ENCODE data around the gene CNTNAP4.

The CNTNAP4 gene

GRCh38 chr16:76360404-76360803 lies 83.2 kb downstream of the CNTNAP4 start:
- H3K9me3 ChIP-seq (ENCODE audit: control insufficient read depth in 2 of 2, low read length in 2 of 2): no peaks in the 10 kb centered on the region
- H3K27ac ChIP-seq (ENCODE audit: low read length): no peak overlapping the region
- no peaks in the 10 kb centered on the region for H3K27me3 ChIP-seq (ENCODE audit: control insufficient read depth in 1 of 2, insufficient read depth in 2 of 2, low read length in 2 of 2)
- H3K4me1 ChIP-seq (ENCODE audit: control insufficient read depth, insufficient read depth, low read length): no peaks in the 10 kb centered on the region
- H3K9ac ChIP-seq (ENCODE audit: low read length in 2 of 2): no peak overlapping the region
- no peak overlapping the region for H3K4me3 ChIP-seq (ENCODE audit: low read length in 2 of 2)
- H3K36me3 ChIP-seq (ENCODE audit: control insufficient read depth in 2 of 2, insufficient read depth in 2 of 2, low read length in 2 of 2): no peaks in the 10 kb centered on the region

- no peaks in the 10 kb centered on the region for H3K4me1 ChIP-seq (ENCODE audit: control insufficient read depth, insufficient read depth, low read length)
- no peaks in the 10 kb centered on the region for H3K27me3 ChIP-seq (ENCODE audit: control insufficient read depth in 1 of 2, insufficient read depth in 2 of 2, low read length in 2 of 2)
- H3K4me3 ChIP-seq (ENCODE audit: low read length in 2 of 2): no peak overlapping the region
- H3K9me3 ChIP-seq (ENCODE audit: control insufficient read depth in 2 of 2, low read length in 2 of 2): no peaks in the 10 kb centered on the region
- H3K27ac ChIP-seq (ENCODE audit: low read length): no peak overlapping the region
- no peaks in the 10 kb centered on the region for H3K36me3 ChIP-seq (ENCODE audit: control insufficient read depth in 2 of 2, insufficient read depth in 2 of 2, low read length in 2 of 2)
- no peak overlapping the region for H3K9ac ChIP-seq (ENCODE audit: low read length in 2 of 2)
Observed at GRCh38 chr16:76370344-76370743, 93.1 kb downstream of the CNTNAP4 start.

DNA sequence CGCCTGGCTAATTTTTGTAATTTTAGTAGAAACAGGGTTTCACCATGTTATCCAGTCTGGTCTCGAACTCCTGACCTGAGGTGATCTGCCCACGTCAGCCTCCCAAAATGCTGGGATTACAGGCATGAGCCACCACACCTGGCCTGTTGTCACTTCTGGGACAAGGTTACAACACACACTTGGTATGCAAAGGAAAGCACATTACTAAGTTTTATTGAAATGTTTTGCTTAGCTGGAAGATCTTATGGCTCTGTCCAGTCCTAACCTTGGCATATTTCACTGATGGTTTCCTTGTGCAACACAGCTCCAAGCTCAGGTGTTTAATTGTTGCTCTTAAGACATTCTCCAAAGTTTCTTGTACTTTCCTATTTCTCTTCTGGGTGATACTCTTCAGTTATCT lies 94.2 kb downstream of the CNTNAP4 start:
- Histone ChIP-seq H3K4me1 (ENCODE audit: control insufficient read depth, insufficient read depth, low read length) (no peaks in the 10 kb centered on the region), H3K27me3 (ENCODE audit: control insufficient read depth in 1 of 2, insufficient read depth in 2 of 2, low read length in 2 of 2) (no peaks in the 10 kb centered on the region), H3K9me3 (ENCODE audit: control insufficient read depth in 2 of 2, low read length in 2 of 2) (no peaks in the 10 kb centered on the region), H3K36me3 (ENCODE audit: control insufficient read depth in 2 of 2, insufficient read depth in 2 of 2, low read length in 2 of 2) (no peaks in the 10 kb centered on the region), H3K4me3 (ENCODE audit: low read length in 2 of 2) (no peak overlapping the region), H3K27ac (ENCODE audit: low read length) (no peak overlapping the region), H3K9ac (ENCODE audit: low read length in 2 of 2) (no peak overlapping the region)

GRCh38 chr16:76373998-76374397 lies 96.8 kb downstream of the CNTNAP4 start:
- H3K9me3 ChIP-seq (ENCODE audit: control insufficient read depth in 2 of 2, low read length in 2 of 2): no peaks in the 10 kb centered on the region
- H3K4me1 ChIP-seq (ENCODE audit: control insufficient read depth, insufficient read depth, low read length): no peaks in the 10 kb centered on the region
- no peak overlapping the region for H3K27ac ChIP-seq (ENCODE audit: low read length)
- H3K27me3 ChIP-seq (ENCODE audit: control insufficient read depth in 1 of 2, insufficient read depth in 2 of 2, low read length in 2 of 2): no peaks in the 10 kb centered on the region
- H3K36me3 ChIP-seq (ENCODE audit: control insufficient read depth in 2 of 2, insufficient read depth in 2 of 2, low read length in 2 of 2): no peaks in the 10 kb centered on the region
- no peak overlapping the region for H3K4me3 ChIP-seq (ENCODE audit: low read length in 2 of 2)
- H3K9ac ChIP-seq (ENCODE audit: low read length in 2 of 2): no peak overlapping the region

- no peaks in the 10 kb centered on the region for H3K4me1 ChIP-seq (ENCODE audit: control insufficient read depth, insufficient read depth, low read length)
- H3K27me3 ChIP-seq (ENCODE audit: control insufficient read depth in 1 of 2, insufficient read depth in 2 of 2, low read length in 2 of 2): no peaks in the 10 kb centered on the region
- no peaks in the 10 kb centered on the region for H3K36me3 ChIP-seq (ENCODE audit: control insufficient read depth in 2 of 2, insufficient read depth in 2 of 2, low read length in 2 of 2)
- no peak overlapping the region for H3K4me3 ChIP-seq (ENCODE audit: low read length in 2 of 2)
- H3K27ac ChIP-seq (ENCODE audit: low read length): no peak overlapping the region
- no peak overlapping the region for H3K9ac ChIP-seq (ENCODE audit: low read length in 2 of 2)
- H3K9me3 ChIP-seq (ENCODE audit: control insufficient read depth in 2 of 2, low read length in 2 of 2): no peaks in the 10 kb centered on the region
Observed at GRCh38 chr16:76376988-76377387, 99.8 kb downstream of the CNTNAP4 start.

- Histone ChIP-seq H3K9ac (ENCODE audit: low read length in 2 of 2) (no peak overlapping the region), H3K27me3 (ENCODE audit: control insufficient read depth in 1 of 2, insufficient read depth in 2 of 2, low read length in 2 of 2) (no peaks in the 10 kb centered on the region), H3K9me3 (ENCODE audit: control insufficient read depth in 2 of 2, low read length in 2 of 2) (no peaks in the 10 kb centered on the region), H3K36me3 (ENCODE audit: control insufficient read depth in 2 of 2, insufficient read depth in 2 of 2, low read length in 2 of 2) (no peaks in the 10 kb centered on the region), H3K4me1 (ENCODE audit: control insufficient read depth, insufficient read depth, low read length) (no peaks in the 10 kb centered on the region), H3K27ac (ENCODE audit: low read length) (no peak overlapping the region), H3K4me3 (ENCODE audit: low read length in 2 of 2) (no peak overlapping the region)
Observed at GRCh38 chr16:76378020-76378419, 100.8 kb downstream of the CNTNAP4 start.

DNA sequence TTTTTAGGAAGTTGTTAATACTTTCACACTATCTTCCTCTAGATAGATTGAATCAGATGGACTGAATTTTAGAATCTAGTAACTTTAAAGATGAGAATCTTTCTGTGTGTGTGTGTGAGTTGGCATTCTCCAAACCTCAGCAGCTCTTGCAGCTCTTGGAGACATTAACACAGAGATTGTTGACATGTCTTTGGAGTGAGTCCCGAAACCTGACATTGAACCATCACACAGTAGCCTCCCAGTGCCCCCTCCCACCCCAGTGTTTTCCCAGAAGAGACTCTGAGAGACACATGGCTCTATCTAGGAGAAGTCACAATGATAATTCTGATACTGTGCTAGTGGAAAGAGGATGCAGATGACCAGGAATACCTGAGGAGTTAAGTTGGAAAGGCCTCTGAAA lies 103.9 kb downstream of the CNTNAP4 start:
- Histone ChIP-seq H3K9me3 (ENCODE audit: control insufficient read depth in 2 of 2, low read length in 2 of 2) (no peaks in the 10 kb centered on the region), H3K4me3 (ENCODE audit: low read length in 2 of 2) (no peak overlapping the region), H3K36me3 (ENCODE audit: control insufficient read depth in 2 of 2, insufficient read depth in 2 of 2, low read length in 2 of 2) (no peaks in the 10 kb centered on the region), H3K27ac (ENCODE audit: low read length) (no peak overlapping the region), H3K27me3 (ENCODE audit: control insufficient read depth in 1 of 2, insufficient read depth in 2 of 2, low read length in 2 of 2) (no peaks in the 10 kb centered on the region), H3K9ac (ENCODE audit: low read length in 2 of 2) (no peak overlapping the region), H3K4me1 (ENCODE audit: control insufficient read depth, insufficient read depth, low read length) (no peaks in the 10 kb centered on the region)

- Histone ChIP-seq H3K36me3 (ENCODE audit: control insufficient read depth in 2 of 2, insufficient read depth in 2 of 2, low read length in 2 of 2) (no peaks in the 10 kb centered on the region), H3K9ac (ENCODE audit: low read length in 2 of 2) (no peak overlapping the region), H3K4me1 (ENCODE audit: control insufficient read depth, insufficient read depth, low read length) (no peaks in the 10 kb centered on the region), H3K4me3 (ENCODE audit: low read length in 2 of 2) (no peak overlapping the region), H3K9me3 (ENCODE audit: control insufficient read depth in 2 of 2, low read length in 2 of 2) (no peaks in the 10 kb centered on the region), H3K27me3 (ENCODE audit: control insufficient read depth in 1 of 2, insufficient read depth in 2 of 2, low read length in 2 of 2) (no peaks in the 10 kb centered on the region), H3K27ac (ENCODE audit: low read length) (no peak overlapping the region)
Observed at GRCh38 chr16:76385601-76386230, 108.5 kb downstream of the CNTNAP4 start.

DNA sequence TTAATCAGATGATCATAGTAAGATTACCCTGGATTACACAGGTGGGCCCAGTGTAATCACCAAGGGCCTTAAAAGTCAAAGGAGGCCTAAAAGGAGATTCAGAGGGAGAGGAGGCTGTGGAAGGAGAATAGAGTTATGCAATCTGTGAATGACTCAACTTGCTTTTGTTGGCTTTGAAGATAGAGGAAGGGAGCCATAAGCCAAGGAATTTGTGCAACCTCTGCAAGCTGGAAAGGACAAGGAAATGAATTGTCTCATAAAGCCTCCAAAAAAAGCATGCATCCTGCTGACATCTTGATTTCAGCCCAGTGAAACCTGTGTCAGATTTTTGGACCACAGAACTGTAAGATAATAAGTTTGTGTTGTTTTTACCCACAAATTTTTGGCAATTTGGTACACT lies 109.6 kb downstream of the CNTNAP4 start:
- H3K9ac ChIP-seq (ENCODE audit: low read length in 2 of 2): no peak overlapping the region
- no peaks in the 10 kb centered on the region for H3K36me3 ChIP-seq (ENCODE audit: control insufficient read depth in 2 of 2, insufficient read depth in 2 of 2, low read length in 2 of 2)
- no peak overlapping the region for H3K4me3 ChIP-seq (ENCODE audit: low read length in 2 of 2)
- no peak overlapping the region for H3K27ac ChIP-seq (ENCODE audit: low read length)
- H3K4me1 ChIP-seq (ENCODE audit: control insufficient read depth, insufficient read depth, low read length): no peaks in the 10 kb centered on the region
- no peaks in the 10 kb centered on the region for H3K27me3 ChIP-seq (ENCODE audit: control insufficient read depth in 1 of 2, insufficient read depth in 2 of 2, low read length in 2 of 2)
- no peaks in the 10 kb centered on the region for H3K9me3 ChIP-seq (ENCODE audit: control insufficient read depth in 2 of 2, low read length in 2 of 2)

- Histone ChIP-seq H3K4me3 (ENCODE audit: low read length in 2 of 2) (no peak overlapping the region), H3K36me3 (ENCODE audit: control insufficient read depth in 2 of 2, insufficient read depth in 2 of 2, low read length in 2 of 2) (no peaks in the 10 kb centered on the region), H3K27ac (ENCODE audit: low read length) (no peak overlapping the region), H3K9me3 (ENCODE audit: control insufficient read depth in 2 of 2, low read length in 2 of 2) (no peaks in the 10 kb centered on the region), H3K4me1 (ENCODE audit: control insufficient read depth, insufficient read depth, low read length) (no peaks in the 10 kb centered on the region), H3K27me3 (ENCODE audit: control insufficient read depth in 1 of 2, insufficient read depth in 2 of 2, low read length in 2 of 2) (no peaks in the 10 kb centered on the region), H3K9ac (ENCODE audit: low read length in 2 of 2) (no peak overlapping the region)
Observed at GRCh38 chr16:76387994-76388393, 110.8 kb downstream of the CNTNAP4 start.

GRCh38 chr16:76389126-76389525 lies 111.9 kb downstream of the CNTNAP4 start:
- Histone ChIP-seq H3K4me1 (ENCODE audit: control insufficient read depth, insufficient read depth, low read length) (no peaks in the 10 kb centered on the region), H3K9ac (ENCODE audit: low read length in 2 of 2) (no peak overlapping the region), H3K4me3 (ENCODE audit: low read length in 2 of 2) (no peak overlapping the region), H3K27me3 (ENCODE audit: control insufficient read depth in 1 of 2, insufficient read depth in 2 of 2, low read length in 2 of 2) (no peaks in the 10 kb centered on the region), H3K36me3 (ENCODE audit: control insufficient read depth in 2 of 2, insufficient read depth in 2 of 2, low read length in 2 of 2) (no peaks in the 10 kb centered on the region), H3K9me3 (ENCODE audit: control insufficient read depth in 2 of 2, low read length in 2 of 2) (no peaks in the 10 kb centered on the region), H3K27ac (ENCODE audit: low read length) (no peak overlapping the region)

Data from stomach smooth muscle (tissue), 2 donors.